Urinary bladder (tissue), 4 donors: ENCODE results near the gene TFIP11. TPM values are rescaled to one million over a fixed set of nuclear protein-coding genes. Genes with fewer than 3 reads are reported as not detected.

ENCODE experiments used
- DNase-seq: peaks from one replicate; pipeline ENCODE4 v3.0.0-alpha.2; 2015; ENCODE audit errors: extremely low spot score
- H3K27ac ChIP-seq: one replicate; pipeline ENCODE4 v1.5.1; 2013; ENCODE audit warnings: low read depth, mild to moderate bottlenecking, moderate library complexity
- H3K36me3 ChIP-seq: one replicate; pipeline ENCODE4 v1.6.1; 2013; ENCODE audit warnings: mild to moderate bottlenecking, moderate library complexity; ENCODE audit not compliant: insufficient read depth
- H3K4me1 ChIP-seq: one replicate; pipeline ENCODE4 v1.6.1; 2013; ENCODE audit warnings: mild to moderate bottlenecking, moderate library complexity; ENCODE audit not compliant: insufficient read depth
- H3K4me3 ChIP-seq: one replicate; pipeline ENCODE4 v1.5.1; 2013; ENCODE audit warnings: low read depth, low read length
- WGBS: extraction: QIAGEN DNeasy Blood & Tissue Kit; methylation state at CpG from one replicate; pipeline ENCODE4 v1.1.7; 2013; 5-methylcytosine and 5-hydroxymethylcytosine counted together
- polyA plus RNA-seq: library from polyadenylated mRNA; stranded (reverse); fragments of 200-250 nt; gene quantifications from one replicate; pipeline ENCODE4 v1.2.3, GENCODE V29; 2013
- small RNA-seq: library from RNA; depleted of rRNA; stranded (forward); fragments of <200 nt; gene quantifications from one replicate; pipeline ENCODE3, GENCODE V24; 2014
- total RNA-seq: library from RNA; depleted of rRNA; stranded (reverse); fragments of >200 nt; gene quantifications from one replicate; pipeline ENCODE4 v1.2.3, GENCODE V29; 2014
- donor health status: healthy with polysubstance abuse.
- donor health status: healthy.

Gene TFIP11
- total and polyA plus RNA-seq, 2 donors = 19.0 to 22.5 TPM

GRCh38 chr22:26450453-26451185 lies 61.7 kb downstream of the TFIP11 start:
- Histone ChIP-seq H3K36me3 (peaks cover 3% of the 10 kb centered on the region), H3K4me1 (no peaks in the 10 kb centered on the region), H3K27ac (no peak overlapping the region), H3K4me3 (no peak overlapping the region)
- WGBS = 91% methylated on average over 9 of the region's 9 CpGs
- DNase-seq = no peak

- Histone ChIP-seq H3K27ac (no peak overlapping the region), H3K4me3 (no peak overlapping the region), H3K4me1 (no peaks in the 10 kb centered on the region), H3K36me3 (peaks cover 3% of the 10 kb centered on the region)
- 47% methylated on average over 6 of the region's 6 CpGs for WGBS
- no peak for DNase-seq
Observed at GRCh38 chr22:26448941-26449340, 63.3 kb downstream of the TFIP11 start.

GRCh38 chr22:26448334-26448733 lies 63.9 kb downstream of the TFIP11 start:
- DNase-seq = no peak
- 44% methylated on average over 5 of the region's 5 CpGs for WGBS
- no peak overlapping the region for H3K4me3 ChIP-seq
- H3K36me3 ChIP-seq = no peaks in the 10 kb centered on the region
- no peak overlapping the region for H3K27ac ChIP-seq
- no peaks in the 10 kb centered on the region for H3K4me1 ChIP-seq

- 63% methylated on average over 15 of the region's 15 CpGs for WGBS
- no peak overlapping the region for H3K4me3 ChIP-seq
- no peaks in the 10 kb centered on the region for H3K36me3 ChIP-seq
- no peak for DNase-seq
- no peaks in the 10 kb centered on the region for H3K4me1 ChIP-seq
- H3K27ac ChIP-seq = no peak overlapping the region
Observed at GRCh38 chr22:26447584-26448329, 64.5 kb downstream of the TFIP11 start.

- Histone ChIP-seq H3K4me3 (no peak overlapping the region), H3K4me1 (no peaks in the 10 kb centered on the region), H3K27ac (no peak overlapping the region), H3K36me3 (no peaks in the 10 kb centered on the region)
- no peak for DNase-seq
- WGBS = 54% methylated on average over 17 of the region's 17 CpGs
Observed at GRCh38 chr22:26446808-26447515, 65.3 kb downstream of the TFIP11 start.

GRCh38 chr22:26445577-26446275 lies 66.5 kb downstream of the TFIP11 start:
- Histone ChIP-seq H3K4me3 (no peak overlapping the region), H3K36me3 (no peaks in the 10 kb centered on the region), H3K4me1 (no peaks in the 10 kb centered on the region), H3K27ac (no peak overlapping the region)
- no peak for DNase-seq
- WGBS = 74% methylated on average over 15 of the region's 15 CpGs

GRCh38 chr22:26444777-26445176 lies 67.5 kb downstream of the TFIP11 start:
- DNase-seq = no peak
- 79% methylated on average over 8 of the region's 8 CpGs for WGBS
- Histone ChIP-seq H3K36me3 (no peaks in the 10 kb centered on the region), H3K27ac (no peak overlapping the region), H3K4me3 (no peak overlapping the region), H3K4me1 (no peaks in the 10 kb centered on the region)

- no peaks in the 10 kb centered on the region for H3K4me1 ChIP-seq
- no peak overlapping the region for H3K27ac ChIP-seq
- H3K36me3 ChIP-seq = no peaks in the 10 kb centered on the region
- 87% methylated on average over 16 of the region's 16 CpGs for WGBS
- DNase-seq = no peak
- H3K4me3 ChIP-seq = no peak overlapping the region
Observed at GRCh38 chr22:26443901-26444690, 68.2 kb downstream of the TFIP11 start.

- no peaks in the 10 kb centered on the region for H3K36me3 ChIP-seq
- no peaks in the 10 kb centered on the region for H3K4me1 ChIP-seq
- no peak overlapping the region for H3K27ac ChIP-seq
- WGBS = 81% methylated on average over 4 of the region's 4 CpGs
- no peak for DNase-seq
- no peak overlapping the region for H3K4me3 ChIP-seq
Observed at GRCh38 chr22:26442086-26442756, 70.1 kb downstream of the TFIP11 start.

Small RNA genes within 50 kb of the gene (small RNA-seq; reads per million reads assigned to genes)
- not detected for gene MIR548J

Other genes starting within 250 kb of the TFIP11 start
- gene ASPHD2, start 83.2 kb downstream of the TFIP11 start, total RNA-seq = 0.58 TPM
- gene ASPHD2, start 83.2 kb downstream of the TFIP11 start, polyA plus RNA-seq = 0.53 TPM
- gene HPS4, start 28.7 kb downstream of the TFIP11 start, total RNA-seq = 33.3 TPM
- gene HPS4, start 28.7 kb downstream of the TFIP11 start, polyA plus RNA-seq = 15.9 TPM
- 13.1 TPM for gene SRRD, start 28.6 kb downstream of the TFIP11 start, total RNA-seq
- 11.7 TPM for gene SRRD, start 28.6 kb downstream of the TFIP11 start, polyA plus RNA-seq
- gene TPST2, start 77.7 kb upstream of the TFIP11 start, total RNA-seq = 14.1 TPM
- 27.4 TPM for gene TPST2, start 77.7 kb upstream of the TFIP11 start, polyA plus RNA-seq
- gene CRYBB1, start 105.6 kb upstream of the TFIP11 start, total RNA-seq = 1.6 TPM
- gene CRYBB1, start 105.6 kb upstream of the TFIP11 start, polyA plus RNA-seq = 1.4 TPM
- gene CRYBA4, start 109.5 kb upstream of the TFIP11 start, total RNA-seq = not detected
- not detected for gene CRYBA4, start 109.5 kb upstream of the TFIP11 start, polyA plus RNA-seq
- gene MIAT, start 145.1 kb upstream of the TFIP11 start, total RNA-seq = 3.3 TPM
- 0.29 TPM for gene MIAT, start 145.1 kb upstream of the TFIP11 start, polyA plus RNA-seq